ENCODE results near the gene SORBS2. TPM values are rescaled to one million over a fixed set of nuclear protein-coding genes. Genes with fewer than 3 reads are reported as not detected.

The SORBS2 gene
- total RNA-seq, 1 donor from 2014 or later: 94.2 TPM

DNA sequence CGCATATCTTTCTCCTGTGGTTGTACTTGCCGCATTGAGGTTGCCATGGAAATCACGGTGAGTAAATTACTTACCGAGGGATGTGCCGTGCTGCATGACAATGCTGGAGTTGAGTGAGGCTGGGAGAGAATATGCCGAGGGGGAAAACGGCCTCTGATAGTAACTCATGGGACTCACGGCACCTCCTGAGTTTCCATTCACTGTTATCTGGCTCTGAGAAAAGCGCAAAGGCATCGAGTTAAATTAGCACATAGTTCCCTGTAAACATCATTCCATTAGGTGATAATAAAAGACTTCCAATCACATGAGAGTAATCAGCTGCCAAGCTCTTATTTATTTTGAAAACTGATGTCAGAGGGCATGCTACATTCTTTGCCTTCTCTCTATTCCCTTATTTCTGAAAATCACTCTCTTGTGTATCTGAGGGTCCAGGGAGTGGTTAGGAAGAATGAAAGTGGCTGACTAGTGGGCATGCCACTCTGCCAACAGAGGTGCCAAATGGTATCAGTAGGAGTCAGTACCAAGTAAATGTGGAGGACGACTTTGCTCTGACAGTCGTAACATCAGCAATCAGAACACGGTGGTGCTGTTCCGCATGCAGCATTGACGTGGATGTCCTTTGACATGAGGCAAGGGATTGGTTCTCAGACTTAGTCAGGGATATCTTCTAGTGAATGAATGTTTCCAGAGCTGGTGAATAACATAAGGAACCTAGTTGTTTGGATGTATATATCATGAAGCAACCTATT is 149.8 kb downstream of the SORBS2 start:
- no peak overlapping the region for H3K4me3 Mint-ChIP-seq (ENCODE audit: low read depth)
- no peak for DNase-seq (ENCODE audit: low spot score, unreplicated experiment)
- H3K9me3 Mint-ChIP-seq (ENCODE audit: low read depth): no peaks in the 10 kb centered on the region
- H3K36me3 Mint-ChIP-seq (ENCODE audit: insufficient read depth): peaks cover 34% of the 10 kb centered on the region
- H3K27me3 Mint-ChIP-seq: no peaks in the 10 kb centered on the region
- H3K4me1 Mint-ChIP-seq (ENCODE audit: low read depth): peaks cover 5% of the 10 kb centered on the region
- no peak overlapping the region for H3K27ac Mint-ChIP-seq
- TF ChIP-seq, protein P1, sequence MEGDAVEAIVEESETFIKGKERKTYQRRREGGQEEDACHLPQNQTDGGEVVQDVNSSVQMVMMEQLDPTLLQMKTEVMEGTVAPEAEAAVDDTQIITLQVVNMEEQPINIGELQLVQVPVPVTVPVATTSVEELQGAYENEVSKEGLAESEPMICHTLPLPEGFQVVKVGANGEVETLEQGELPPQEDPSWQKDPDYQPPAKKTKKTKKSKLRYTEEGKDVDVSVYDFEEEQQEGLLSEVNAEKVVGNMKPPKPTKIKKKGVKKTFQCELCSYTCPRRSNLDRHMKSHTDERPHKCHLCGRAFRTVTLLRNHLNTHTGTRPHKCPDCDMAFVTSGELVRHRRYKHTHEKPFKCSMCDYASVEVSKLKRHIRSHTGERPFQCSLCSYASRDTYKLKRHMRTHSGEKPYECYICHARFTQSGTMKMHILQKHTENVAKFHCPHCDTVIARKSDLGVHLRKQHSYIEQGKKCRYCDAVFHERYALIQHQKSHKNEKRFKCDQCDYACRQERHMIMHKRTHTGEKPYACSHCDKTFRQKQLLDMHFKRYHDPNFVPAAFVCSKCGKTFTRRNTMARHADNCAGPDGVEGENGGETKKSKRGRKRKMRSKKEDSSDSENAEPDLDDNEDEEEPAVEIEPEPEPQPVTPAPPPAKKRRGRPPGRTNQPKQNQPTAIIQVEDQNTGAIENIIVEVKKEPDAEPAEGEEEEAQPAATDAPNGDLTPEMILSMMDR (IDR thresholded peaks at IDR 0.05; ENCODE audit: unreplicated experiment): no peak

DNA sequence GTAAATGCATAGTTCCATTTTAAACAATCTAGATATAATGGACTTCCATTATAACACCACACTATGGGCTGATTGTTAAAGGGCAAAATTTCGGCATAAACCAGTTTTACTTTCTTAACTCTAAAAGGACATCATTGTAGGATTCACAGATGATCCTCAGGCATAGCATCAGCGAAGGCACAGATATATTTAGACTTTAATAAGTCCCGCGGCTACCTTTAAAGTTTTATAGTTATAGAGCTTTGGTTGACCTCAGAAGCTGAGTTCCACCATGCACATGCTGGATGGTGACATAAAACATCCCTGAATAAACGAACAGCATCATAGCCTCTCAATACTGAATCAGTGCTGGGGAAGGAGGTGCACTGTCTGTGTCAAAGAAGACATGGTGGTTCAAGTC is 151.7 kb downstream of the SORBS2 start:
- Mint-ChIP-seq H3K4me1 (ENCODE audit: low read depth) (peaks cover 1% of the 10 kb centered on the region), H3K27me3 (no peaks in the 10 kb centered on the region), H3K27ac (no peak overlapping the region), H3K9me3 (ENCODE audit: low read depth) (no peaks in the 10 kb centered on the region), H3K36me3 (ENCODE audit: insufficient read depth) (peaks cover 35% of the 10 kb centered on the region), H3K4me3 (ENCODE audit: low read depth) (no peak overlapping the region)
- TF ChIP-seq, protein P1 (IDR thresholded peaks at IDR 0.05; ENCODE audit: unreplicated experiment): no peak
- no peak for DNase-seq (ENCODE audit: low spot score, unreplicated experiment)

DNA sequence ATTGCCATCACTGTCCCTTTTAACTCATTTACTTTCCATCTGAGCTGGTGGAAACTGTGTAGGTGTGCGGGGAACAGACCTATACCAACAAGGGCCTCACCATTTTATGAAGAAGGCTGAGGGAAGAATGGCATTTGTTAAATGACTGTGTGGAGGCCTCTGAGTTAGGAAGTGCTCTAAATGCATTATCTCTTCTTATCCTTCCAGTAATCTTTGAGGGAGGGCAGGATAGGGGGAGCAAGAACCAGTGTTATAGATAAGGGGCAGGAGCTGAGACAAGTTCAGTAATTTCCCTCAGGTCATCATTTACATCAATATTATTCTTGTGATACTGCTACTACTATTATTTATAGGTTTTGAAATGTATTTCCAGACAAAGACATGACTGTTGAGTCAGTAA is 154.3 kb downstream of the SORBS2 start:
- no peak for DNase-seq (ENCODE audit: low spot score, unreplicated experiment)
- Mint-ChIP-seq H3K27ac (no peak overlapping the region), H3K9me3 (ENCODE audit: low read depth) (no peaks in the 10 kb centered on the region), H3K4me1 (ENCODE audit: low read depth) (peaks cover 3% of the 10 kb centered on the region), H3K4me3 (ENCODE audit: low read depth) (no peak overlapping the region), H3K36me3 (ENCODE audit: insufficient read depth) (peaks cover 38% of the 10 kb centered on the region), H3K27me3 (no peaks in the 10 kb centered on the region)
- TF ChIP-seq, protein P1 (IDR thresholded peaks at IDR 0.05; ENCODE audit: unreplicated experiment): no peak

GRCh38 chr4:185657183-185657582 is 154.8 kb downstream of the SORBS2 start:
- H3K36me3 Mint-ChIP-seq (ENCODE audit: insufficient read depth): peaks cover 38% of the 10 kb centered on the region
- no peaks in the 10 kb centered on the region for H3K9me3 Mint-ChIP-seq (ENCODE audit: low read depth)
- no peak for DNase-seq (ENCODE audit: low spot score, unreplicated experiment)
- TF ChIP-seq, protein P1 (IDR thresholded peaks at IDR 0.05; ENCODE audit: unreplicated experiment): no peak
- no peak overlapping the region for H3K4me3 Mint-ChIP-seq (ENCODE audit: low read depth)
- peak overlapping the region; percentile 12 for H3K27ac Mint-ChIP-seq
- H3K4me1 Mint-ChIP-seq (ENCODE audit: low read depth): peaks cover 3% of the 10 kb centered on the region
- no peaks in the 10 kb centered on the region for H3K27me3 Mint-ChIP-seq

DNA sequence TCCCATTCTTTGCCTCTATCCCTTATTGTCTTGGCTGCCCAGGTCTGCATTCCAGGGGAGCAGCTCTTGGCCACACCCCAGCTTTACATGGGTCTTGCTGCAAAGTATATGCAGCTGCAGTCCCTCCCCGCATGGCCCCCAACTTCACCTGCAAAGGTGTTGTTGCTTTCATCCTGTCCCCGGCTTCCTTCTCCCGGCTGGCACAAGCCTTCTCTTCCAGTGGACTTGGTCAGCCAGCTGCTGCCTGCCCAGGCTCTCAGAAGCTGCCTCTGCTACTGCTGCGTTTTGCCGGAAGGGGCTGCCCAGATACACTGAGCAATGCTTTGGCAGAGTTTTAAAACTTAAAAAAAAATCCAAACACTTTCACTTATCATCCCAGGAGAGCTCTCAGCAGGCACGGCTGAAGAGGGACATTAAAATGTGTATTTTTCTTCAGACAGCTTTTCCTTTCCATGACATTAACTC is 155.5 kb downstream of the SORBS2 start:
- H3K4me3 Mint-ChIP-seq (ENCODE audit: low read depth): no peak overlapping the region
- TF ChIP-seq, protein P1 (IDR thresholded peaks at IDR 0.05; ENCODE audit: unreplicated experiment): peak; percentile 10
- H3K27ac Mint-ChIP-seq: no peak overlapping the region
- peaks cover 9% of the 10 kb centered on the region for H3K4me1 Mint-ChIP-seq (ENCODE audit: low read depth)
- no peaks in the 10 kb centered on the region for H3K27me3 Mint-ChIP-seq
- peaks cover 33% of the 10 kb centered on the region for H3K36me3 Mint-ChIP-seq (ENCODE audit: insufficient read depth)
- DNase-seq (ENCODE audit: low spot score, unreplicated experiment): no peak
- no peaks in the 10 kb centered on the region for H3K9me3 Mint-ChIP-seq (ENCODE audit: low read depth)

All from progenitor cell of endocrine pancreas (in vitro differentiated cells).